HG03039 (cell line): ENCODE measurements around the gene ST6GALNAC1.

ENCODE experiments used
- ATAC-seq: cut with Tn5 transposase; IDR thresholded peaks from one replicate; pipeline ENCODE4 v1.9.1; 2021; ENCODE audit warnings: mild to moderate bottlenecking, moderate library complexity; ENCODE audit not compliant: unreplicated experiment

Gene ST6GALNAC1

DNA sequence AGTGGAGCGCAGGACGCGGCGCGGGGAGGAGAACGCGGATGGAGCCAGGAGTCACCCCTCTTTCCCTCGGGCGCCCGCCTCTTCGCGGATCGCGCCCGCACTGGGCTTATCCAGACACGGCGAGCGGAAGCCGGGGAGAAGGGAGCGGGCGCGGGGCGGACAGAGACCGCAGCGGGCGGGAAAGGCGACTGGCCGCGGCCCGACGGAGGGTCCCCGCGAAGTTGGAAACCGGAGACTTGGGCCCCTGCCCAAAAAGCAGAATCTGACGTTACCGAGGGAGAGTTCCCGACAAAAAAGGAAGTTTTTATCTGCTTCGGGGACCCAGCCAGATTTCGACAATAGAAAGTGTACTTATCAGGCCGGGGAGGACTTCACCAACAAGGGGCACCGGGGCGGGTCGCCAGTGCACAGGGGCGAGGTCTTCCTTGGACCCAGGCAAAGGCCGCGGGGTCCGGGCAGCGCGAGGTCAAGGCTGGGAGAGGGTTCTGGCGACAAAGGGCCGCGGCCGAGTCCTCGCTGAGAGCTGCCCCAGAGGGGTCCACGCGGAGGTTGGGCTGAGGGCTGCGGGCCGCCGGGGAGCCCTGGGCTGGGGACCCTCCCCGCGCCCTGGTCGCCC, 58.4 kb downstream of the ST6GALNAC1 start:
- no peak for ATAC-seq

DNA sequence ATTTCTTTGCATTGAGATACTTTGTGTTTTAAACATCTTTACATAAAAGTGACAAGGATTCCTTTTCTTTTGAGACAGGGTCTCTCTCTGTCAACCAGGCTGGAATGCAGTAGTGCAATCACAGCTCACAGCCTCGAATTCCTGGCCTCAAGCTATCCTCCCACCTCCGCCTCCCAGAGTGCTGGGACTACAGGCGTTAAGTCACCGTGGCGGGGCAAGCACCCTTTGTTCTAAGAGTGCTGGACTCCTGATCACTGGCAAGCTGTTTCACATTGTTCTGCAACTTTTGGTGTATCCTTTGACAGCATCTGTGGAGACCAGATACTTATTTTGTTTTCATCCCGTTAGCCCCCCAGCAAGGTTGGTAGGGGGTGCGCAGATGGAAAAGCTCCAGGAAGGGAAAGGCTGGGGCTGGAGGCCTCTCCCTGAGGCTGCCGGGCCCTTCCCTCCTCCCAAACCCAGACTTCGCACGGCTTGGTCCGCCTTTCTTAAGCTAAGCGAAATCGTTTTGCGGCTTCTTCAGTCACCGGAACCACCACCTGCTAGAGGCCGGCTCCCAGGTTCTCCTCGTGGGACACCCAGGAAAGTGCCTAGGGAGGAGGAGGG, 59.0 kb downstream of the ST6GALNAC1 start:
- no peak for ATAC-seq

DNA sequence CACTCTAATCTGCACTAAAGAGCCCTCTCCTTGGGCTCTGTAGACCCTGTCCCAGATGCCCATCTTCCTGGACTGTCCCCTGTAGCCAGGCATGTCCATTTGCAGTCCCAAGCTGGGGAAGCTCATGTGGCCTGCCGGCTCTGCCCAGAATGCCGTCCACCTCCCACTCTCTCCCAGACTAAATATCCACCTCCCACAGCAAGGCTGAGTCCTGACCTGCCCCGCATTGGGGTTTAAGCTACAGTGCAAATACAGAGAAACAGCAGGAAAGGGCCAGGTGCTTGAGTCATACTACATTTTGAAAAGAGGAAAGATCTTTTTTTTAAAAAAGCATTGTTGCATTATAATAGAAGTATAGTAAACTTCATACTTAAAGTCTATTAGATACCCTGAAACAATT, 60.9 kb downstream of the ST6GALNAC1 start:
- no peak for ATAC-seq

- no peak for ATAC-seq
Observed at GRCh38 chr17:76581515-76581914, 62.0 kb downstream of the ST6GALNAC1 start.

- no peak for ATAC-seq
Observed at GRCh38 chr17:76579281-76579680, 64.3 kb downstream of the ST6GALNAC1 start.

DNA sequence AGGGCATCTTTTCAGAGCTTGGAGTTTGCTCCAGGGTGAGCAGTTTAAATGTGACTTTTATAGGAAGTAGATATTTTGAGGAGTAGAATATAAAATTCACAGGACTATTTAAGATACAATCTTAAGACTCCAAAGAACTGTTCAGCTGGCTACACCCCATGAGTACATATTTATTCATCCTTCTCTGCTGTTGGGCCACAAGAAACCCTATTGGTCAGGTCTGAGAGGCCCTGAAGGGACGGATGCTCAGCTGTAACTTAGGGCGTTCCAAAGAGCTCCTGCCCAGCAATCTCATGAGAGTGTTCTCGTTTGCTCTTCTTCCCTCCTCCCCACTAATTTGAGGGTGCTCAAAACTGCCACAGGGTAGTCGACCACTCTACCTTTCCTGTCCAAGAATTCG, 65.2 kb downstream of the ST6GALNAC1 start:
- no peak for ATAC-seq

DNA sequence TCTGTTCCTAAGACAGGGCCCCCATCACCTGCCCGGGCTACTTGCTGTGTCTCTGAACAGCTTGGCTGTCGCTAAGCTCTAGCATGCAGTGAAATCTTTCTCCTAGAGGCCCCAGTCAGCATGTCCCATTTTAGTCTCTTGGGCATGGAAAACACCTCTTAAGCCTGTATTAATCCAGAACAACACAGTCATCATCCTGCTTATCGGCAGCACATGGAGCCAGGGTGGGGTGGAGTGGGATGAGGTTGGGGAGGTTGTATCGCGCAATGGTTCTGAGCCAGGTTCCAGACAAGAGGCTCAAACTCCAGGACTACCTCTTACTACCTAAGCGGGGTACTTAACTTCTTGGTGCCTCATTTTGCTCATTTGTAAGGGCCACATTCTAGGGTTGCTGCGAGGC, 65.7 kb downstream of the ST6GALNAC1 start:
- no peak for ATAC-seq

- no peak for ATAC-seq
Observed at GRCh38 chr17:76576189-76576588, 67.4 kb downstream of the ST6GALNAC1 start.

DNA sequence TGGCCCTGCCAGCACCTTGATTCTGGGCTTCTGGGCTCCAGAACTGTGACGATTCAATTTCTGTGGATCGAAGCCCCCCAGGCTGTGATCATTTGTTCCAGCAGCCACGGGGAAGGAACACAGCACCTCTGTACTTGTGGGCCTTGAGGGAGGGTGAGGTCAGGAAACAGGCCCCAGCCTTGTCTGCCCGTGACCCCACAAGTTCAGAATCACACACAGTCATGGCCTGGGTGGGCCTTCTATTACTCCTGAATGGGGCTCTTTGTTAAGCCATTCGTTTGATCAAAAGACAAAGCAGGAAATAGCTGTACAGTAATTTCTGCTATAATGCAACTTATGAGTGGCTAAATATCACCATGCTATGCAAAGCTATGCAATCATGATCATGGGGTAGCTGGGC, 68.0 kb downstream of the ST6GALNAC1 start:
- no peak for ATAC-seq
